Measurements from ENCODE around the gene KRTAP10-6.
"Not testable (repeated sequence)": the region's sequence is repeated elsewhere in the genome, so short reads cannot be mapped to it uniquely, and the experiment has no call there.

DNA sequence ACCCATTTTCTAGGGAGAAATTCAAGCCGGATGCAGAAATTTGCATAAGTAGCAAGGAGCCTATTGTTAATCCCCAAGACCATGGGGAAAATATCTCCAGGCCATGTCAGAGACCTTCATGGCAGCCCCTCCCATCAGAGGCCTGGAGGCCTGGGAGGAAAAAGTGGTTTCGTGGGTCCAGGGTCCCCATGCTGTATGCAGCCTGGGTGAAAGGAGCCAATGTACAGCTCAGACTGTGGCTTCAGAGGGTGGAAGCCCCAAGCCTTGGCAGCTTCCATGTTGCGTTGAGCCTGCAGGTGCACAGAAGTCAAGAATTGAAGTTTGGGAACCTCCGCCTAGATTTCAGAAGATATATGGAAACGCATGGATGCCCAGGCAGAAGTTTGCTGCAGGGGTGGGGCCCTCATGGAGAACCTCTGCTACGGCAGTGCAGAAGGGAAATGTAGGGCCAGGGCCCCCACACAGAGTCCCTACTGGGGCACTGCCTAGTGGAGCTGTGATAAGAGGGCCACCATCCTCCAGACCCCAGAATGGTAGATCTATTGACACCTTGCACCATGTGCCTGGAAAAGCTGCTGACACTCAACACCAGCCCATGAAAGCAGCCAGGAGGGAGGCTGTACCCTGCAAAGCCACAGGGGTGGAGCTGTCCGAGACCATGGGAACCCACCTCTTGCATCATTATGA, 18.0 kb upstream of the KRTAP10-6 start:
- TF ChIP-seq, protein P1, sequence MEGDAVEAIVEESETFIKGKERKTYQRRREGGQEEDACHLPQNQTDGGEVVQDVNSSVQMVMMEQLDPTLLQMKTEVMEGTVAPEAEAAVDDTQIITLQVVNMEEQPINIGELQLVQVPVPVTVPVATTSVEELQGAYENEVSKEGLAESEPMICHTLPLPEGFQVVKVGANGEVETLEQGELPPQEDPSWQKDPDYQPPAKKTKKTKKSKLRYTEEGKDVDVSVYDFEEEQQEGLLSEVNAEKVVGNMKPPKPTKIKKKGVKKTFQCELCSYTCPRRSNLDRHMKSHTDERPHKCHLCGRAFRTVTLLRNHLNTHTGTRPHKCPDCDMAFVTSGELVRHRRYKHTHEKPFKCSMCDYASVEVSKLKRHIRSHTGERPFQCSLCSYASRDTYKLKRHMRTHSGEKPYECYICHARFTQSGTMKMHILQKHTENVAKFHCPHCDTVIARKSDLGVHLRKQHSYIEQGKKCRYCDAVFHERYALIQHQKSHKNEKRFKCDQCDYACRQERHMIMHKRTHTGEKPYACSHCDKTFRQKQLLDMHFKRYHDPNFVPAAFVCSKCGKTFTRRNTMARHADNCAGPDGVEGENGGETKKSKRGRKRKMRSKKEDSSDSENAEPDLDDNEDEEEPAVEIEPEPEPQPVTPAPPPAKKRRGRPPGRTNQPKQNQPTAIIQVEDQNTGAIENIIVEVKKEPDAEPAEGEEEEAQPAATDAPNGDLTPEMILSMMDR (IDR thresholded peaks at IDR 0.05; ENCODE audit: control extremely low read depth in 1 of 3, insufficient read depth in 1 of 3, low read depth in 1 of 3, low read length in 3 of 3), result not testable (repeated sequence)
- TF ChIP-seq YY1 (IDR thresholded peaks at IDR 0.05; ENCODE audit: low read depth, low read length); CBX5 (IDR thresholded peaks at IDR 0.05; ENCODE audit: low read depth, low read length); JUND (IDR thresholded peaks at IDR 0.05; ENCODE audit: low read length); TAF1 (IDR thresholded peaks at IDR 0.05; ENCODE audit: low read depth, low read length); JUN (IDR thresholded peaks at IDR 0.05; ENCODE audit: low read depth, low read length); SIX5 (IDR thresholded peaks at IDR 0.05; ENCODE audit: low read depth, low read length): not testable (repeated sequence)
